ENCODE data around the gene EPHA2.

The EPHA2 gene

GRCh38 chr1:16150508-16150907 is 5.4 kb downstream of the EPHA2 start:
- peak overlapping the region; percentile 3 for H2BK120ac ChIP-seq (ENCODE audit: insufficient read depth, low read length, poor library complexity)
- H3K79me1 ChIP-seq (ENCODE audit: low read length) = peaks cover 66% of the 10 kb centered on the region
- H3K9ac ChIP-seq (ENCODE audit: low read length) = no peak overlapping the region
- no peak overlapping the region for H4K12ac ChIP-seq (ENCODE audit: low read depth, low read length)
- peaks cover 24% of the 10 kb centered on the region for H3K79me2 ChIP-seq (ENCODE audit: control insufficient read depth, insufficient read depth, low read length, poor library complexity)
- H3K4me3 ChIP-seq (ENCODE audit: low read depth, low read length) = no peak overlapping the region
- H3K27me3 ChIP-seq (ENCODE audit: insufficient read depth, low read length) = no peaks in the 10 kb centered on the region
- H2AFZ ChIP-seq (ENCODE audit: insufficient read depth, low read length, poor library complexity) = no peak overlapping the region
- H4K8ac ChIP-seq (ENCODE audit: low read depth, low read length) = no peak overlapping the region
- peaks cover 51 to 52% of the 10 kb centered on the region in 2 experiments for H3K4me1 ChIP-seq (ENCODE audit: control insufficient read depth in 1 of 2, insufficient read depth in 2 of 2, low read length in 2 of 2)
- H3K9me3 ChIP-seq (ENCODE audit: insufficient read depth, low read depth, low read length) = no peaks in the 10 kb centered on the region
- no peak for DNase-seq
- no peak overlapping the region for H3K4me2 ChIP-seq (ENCODE audit: low read length)
- H3K23ac ChIP-seq (ENCODE audit: low read length) = no peak overlapping the region
- H3K4ac ChIP-seq (ENCODE audit: low read depth, low read length) = peak overlapping the region; percentile 48
- peak overlapping the region; percentile 25 for H2AK5ac ChIP-seq (ENCODE audit: low read length)
- WGBS (ENCODE audit: extremely low coverage, insufficient coverage, insufficient read length) = no CpG with 5 or more reads among the region's 6 CpGs
- no peak overlapping the region for H3K27ac ChIP-seq (ENCODE audit: low read depth, low read length)
- peak overlapping the region; percentile 10 for H2BK5ac ChIP-seq (ENCODE audit: low read depth, low read length, poor library complexity)
- H3K14ac ChIP-seq (ENCODE audit: low read length) = peak overlapping the region; percentile 34
- peak overlapping the region; percentile 58 for H3K18ac ChIP-seq (ENCODE audit: low read length)
- H4K91ac ChIP-seq (ENCODE audit: low read depth, low read length) = peak overlapping the region; percentile 99
- H3K36me3 ChIP-seq (ENCODE audit: control insufficient read depth in 1 of 2, insufficient read depth in 2 of 2, low read length in 2 of 2) = peaks cover 35 to 38% of the 10 kb centered on the region in 2 experiments
- H2BK12ac ChIP-seq (ENCODE audit: low read length) = peak overlapping the region; percentile 56

GRCh38 chr1:16149702-16150488 is 6.0 kb downstream of the EPHA2 start:
- WGBS (ENCODE audit: extremely low coverage, insufficient coverage, insufficient read length) = no CpG with 5 or more reads among the region's 12 CpGs
- peak overlapping the region; percentile 56 for H2BK12ac ChIP-seq (ENCODE audit: low read length)
- DNase-seq = no peak
- peak overlapping the region; percentile 48 for H3K4ac ChIP-seq (ENCODE audit: low read depth, low read length)
- H2BK5ac ChIP-seq (ENCODE audit: low read depth, low read length, poor library complexity) = no peak overlapping the region
- peaks cover 24% of the 10 kb centered on the region for H3K79me2 ChIP-seq (ENCODE audit: control insufficient read depth, insufficient read depth, low read length, poor library complexity)
- peak overlapping the region; percentile 99 for H4K91ac ChIP-seq (ENCODE audit: low read depth, low read length)
- no peak overlapping the region for H4K12ac ChIP-seq (ENCODE audit: low read depth, low read length)
- H3K18ac ChIP-seq (ENCODE audit: low read length) = peak overlapping the region; percentile 58
- no peak overlapping the region for H3K14ac ChIP-seq (ENCODE audit: low read length)
- H3K4me3 ChIP-seq (ENCODE audit: low read depth, low read length) = no peak overlapping the region
- peaks cover 58% of the 10 kb centered on the region in 2 experiments for H3K4me1 ChIP-seq (ENCODE audit: control insufficient read depth in 1 of 2, insufficient read depth in 2 of 2, low read length in 2 of 2)
- H3K23ac ChIP-seq (ENCODE audit: low read length) = no peak overlapping the region
- H3K36me3 ChIP-seq (ENCODE audit: control insufficient read depth in 1 of 2, insufficient read depth in 2 of 2, low read length in 2 of 2) = peaks cover 36 to 38% of the 10 kb centered on the region in 2 experiments
- H3K27ac ChIP-seq (ENCODE audit: low read depth, low read length) = no peak overlapping the region
- no peak overlapping the region for H4K8ac ChIP-seq (ENCODE audit: low read depth, low read length)
- H3K4me2 ChIP-seq (ENCODE audit: low read length) = no peak overlapping the region
- H3K9me3 ChIP-seq (ENCODE audit: insufficient read depth, low read depth, low read length) = no peaks in the 10 kb centered on the region
- no peak overlapping the region for H2AFZ ChIP-seq (ENCODE audit: insufficient read depth, low read length, poor library complexity)
- peaks cover 65% of the 10 kb centered on the region for H3K79me1 ChIP-seq (ENCODE audit: low read length)
- peak overlapping the region; percentile 25 for H2AK5ac ChIP-seq (ENCODE audit: low read length)
- H3K9ac ChIP-seq (ENCODE audit: low read length) = no peak overlapping the region
- peak overlapping the region; percentile 40 for H2BK120ac ChIP-seq (ENCODE audit: insufficient read depth, low read length, poor library complexity)
- H3K27me3 ChIP-seq (ENCODE audit: insufficient read depth, low read length) = no peaks in the 10 kb centered on the region

GRCh38 chr1:16149146-16149545 is 6.7 kb downstream of the EPHA2 start:
- no peaks in the 10 kb centered on the region for H3K27me3 ChIP-seq (ENCODE audit: insufficient read depth, low read length)
- H3K14ac ChIP-seq (ENCODE audit: low read length) = no peak overlapping the region
- no peak for DNase-seq
- no peak overlapping the region for H2BK120ac ChIP-seq (ENCODE audit: insufficient read depth, low read length, poor library complexity)
- H3K9ac ChIP-seq (ENCODE audit: low read length) = no peak overlapping the region
- WGBS (ENCODE audit: extremely low coverage, insufficient coverage, insufficient read length) = no CpG with 5 or more reads among the region's 7 CpGs
- H4K8ac ChIP-seq (ENCODE audit: low read depth, low read length) = no peak overlapping the region
- no peak overlapping the region for H3K18ac ChIP-seq (ENCODE audit: low read length)
- no peak overlapping the region for H3K23ac ChIP-seq (ENCODE audit: low read length)
- peaks cover 28% of the 10 kb centered on the region for H3K79me2 ChIP-seq (ENCODE audit: control insufficient read depth, insufficient read depth, low read length, poor library complexity)
- H2BK12ac ChIP-seq (ENCODE audit: low read length) = no peak overlapping the region
- no peak overlapping the region for H3K4me3 ChIP-seq (ENCODE audit: low read depth, low read length)
- no peak overlapping the region for H3K4ac ChIP-seq (ENCODE audit: low read depth, low read length)
- H3K4me2 ChIP-seq (ENCODE audit: low read length) = no peak overlapping the region
- H2AK5ac ChIP-seq (ENCODE audit: low read length) = no peak overlapping the region
- no peak overlapping the region for H2AFZ ChIP-seq (ENCODE audit: insufficient read depth, low read length, poor library complexity)
- no peak overlapping the region for H4K91ac ChIP-seq (ENCODE audit: low read depth, low read length)
- no peak overlapping the region for H2BK5ac ChIP-seq (ENCODE audit: low read depth, low read length, poor library complexity)
- no peak overlapping the region for H4K12ac ChIP-seq (ENCODE audit: low read depth, low read length)
- H3K79me1 ChIP-seq (ENCODE audit: low read length) = peaks cover 68% of the 10 kb centered on the region
- H3K36me3 ChIP-seq (ENCODE audit: control insufficient read depth in 1 of 2, insufficient read depth in 2 of 2, low read length in 2 of 2) = peaks cover 42 to 43% of the 10 kb centered on the region in 2 experiments
- H3K9me3 ChIP-seq (ENCODE audit: insufficient read depth, low read depth, low read length) = no peaks in the 10 kb centered on the region
- no peak overlapping the region for H3K27ac ChIP-seq (ENCODE audit: low read depth, low read length)
- peaks cover 62% of the 10 kb centered on the region in 2 experiments for H3K4me1 ChIP-seq (ENCODE audit: control insufficient read depth in 1 of 2, insufficient read depth in 2 of 2, low read length in 2 of 2)

DNA sequence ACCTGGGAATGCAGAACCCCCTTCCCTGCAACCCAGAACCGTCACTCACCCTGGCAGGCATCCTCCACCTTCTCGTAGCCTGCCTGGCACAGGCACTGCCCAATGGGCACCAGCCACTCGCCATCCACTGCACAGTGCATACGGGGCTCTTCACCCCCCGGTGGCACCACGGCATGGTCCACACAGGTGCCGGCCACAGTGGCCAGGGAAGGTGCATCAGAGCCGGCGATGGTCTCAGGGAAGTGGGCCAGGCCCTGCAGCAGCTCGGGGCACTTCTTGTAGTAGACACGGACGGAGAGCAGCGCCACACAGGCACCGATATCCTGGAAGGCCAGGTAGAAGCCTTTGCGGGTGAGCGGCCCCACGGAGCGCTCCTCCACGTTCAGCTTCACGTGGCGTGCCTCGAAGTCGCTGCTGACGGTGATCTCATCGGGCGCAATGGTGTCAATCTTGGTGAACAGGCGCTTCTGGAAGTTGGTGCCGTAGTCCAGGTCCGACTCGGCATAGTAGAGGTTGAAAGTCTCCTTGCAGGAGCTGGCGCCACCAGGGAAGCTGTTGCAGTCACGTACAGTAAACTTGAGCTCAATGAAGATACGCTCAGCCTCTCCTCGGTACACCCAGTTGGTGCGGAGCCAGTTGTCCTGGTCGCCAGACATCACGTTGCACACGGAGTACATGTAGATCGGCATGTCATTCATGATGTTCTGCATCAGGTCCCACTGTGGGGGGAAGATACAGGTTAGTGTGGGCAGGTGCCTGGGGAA is 7.4 kb downstream of the EPHA2 start:
- peaks cover 61 to 62% of the 10 kb centered on the region in 2 experiments for H3K4me1 ChIP-seq (ENCODE audit: control insufficient read depth in 1 of 2, insufficient read depth in 2 of 2, low read length in 2 of 2)
- H3K23ac ChIP-seq (ENCODE audit: low read length) = no peak overlapping the region
- no peaks in the 10 kb centered on the region for H3K27me3 ChIP-seq (ENCODE audit: insufficient read depth, low read length)
- H3K18ac ChIP-seq (ENCODE audit: low read length) = peak overlapping the region; percentile 67
- no peak overlapping the region for H2AFZ ChIP-seq (ENCODE audit: insufficient read depth, low read length, poor library complexity)
- no peak overlapping the region for H2BK5ac ChIP-seq (ENCODE audit: low read depth, low read length, poor library complexity)
- no peak overlapping the region for H4K91ac ChIP-seq (ENCODE audit: low read depth, low read length)
- H3K14ac ChIP-seq (ENCODE audit: low read length) = no peak overlapping the region
- H2BK120ac ChIP-seq (ENCODE audit: insufficient read depth, low read length, poor library complexity) = no peak overlapping the region
- peaks cover 67% of the 10 kb centered on the region for H3K79me1 ChIP-seq (ENCODE audit: low read length)
- WGBS (ENCODE audit: extremely low coverage, insufficient coverage, insufficient read length) = no CpG with 5 or more reads among the region's 39 CpGs
- H3K4me3 ChIP-seq (ENCODE audit: low read depth, low read length) = peak overlapping the region; percentile 16
- H3K9ac ChIP-seq (ENCODE audit: low read length) = no peak overlapping the region
- H3K36me3 ChIP-seq (ENCODE audit: control insufficient read depth in 1 of 2, insufficient read depth in 2 of 2, low read length in 2 of 2) = peaks cover 44 to 45% of the 10 kb centered on the region in 2 experiments
- H3K4me2 ChIP-seq (ENCODE audit: low read length) = no peak overlapping the region
- no peak overlapping the region for H3K4ac ChIP-seq (ENCODE audit: low read depth, low read length)
- peak overlapping the region; percentile 44 for H2AK5ac ChIP-seq (ENCODE audit: low read length)
- no peaks in the 10 kb centered on the region for H3K9me3 ChIP-seq (ENCODE audit: insufficient read depth, low read depth, low read length)
- no peak for DNase-seq
- H3K27ac ChIP-seq (ENCODE audit: low read depth, low read length) = no peak overlapping the region
- no peak overlapping the region for H4K12ac ChIP-seq (ENCODE audit: low read depth, low read length)
- H2BK12ac ChIP-seq (ENCODE audit: low read length) = peak overlapping the region; percentile 28
- H3K79me2 ChIP-seq (ENCODE audit: control insufficient read depth, insufficient read depth, low read length, poor library complexity) = peaks cover 24% of the 10 kb centered on the region
- H4K8ac ChIP-seq (ENCODE audit: low read depth, low read length) = no peak overlapping the region

All from trophoblast cell (in vitro differentiated cells and primary cell).